ENCODE measurements around the gene AMIGO1. TPM values are rescaled to one million over a fixed set of nuclear protein-coding genes. Genes with fewer than 3 reads are reported as not detected.

AMIGO1 gene
- total RNA-seq, 1 experiment from 2014 or later = 1.5 TPM

GRCh38 chr1:109479901-109480300, 29.6 kb downstream of the AMIGO1 start:
- BruUV-seq (replicated peaks) = no TSS peak
- no peak overlapping the region for H3K4me3 Mint-ChIP-seq (ENCODE audit: unreplicated experiment)
- Histone ChIP-seq H3K4me1 (peaks cover 5% of the 10 kb centered on the region; the same call in 1 of the 2 replicates), H3K36me3 (ENCODE audit: control insufficient read depth, insufficient read depth, low read length) (no peaks in the 10 kb centered on the region), H3K9me3 (no peaks in the 10 kb centered on the region), H3K27me3 (replicated peaks; ENCODE audit: control insufficient read depth, insufficient read depth, low read length) (no peaks in the 10 kb centered on the region), H3K4me3 (ENCODE audit: low read depth, low read length) (no peak overlapping the region)
- H3K4me1 Mint-ChIP-seq (ENCODE audit: low read depth, unreplicated experiment) = no peaks in the 10 kb centered on the region
- H3K36me3 Mint-ChIP-seq (ENCODE audit: insufficient read depth, unreplicated experiment) = no peaks in the 10 kb centered on the region
- CTCF ChIA-PET = no interaction called here
- no peak for TF ChIP-seq CTCF (IDR thresholded peaks at IDR 0.05; ENCODE audit: insufficient read depth in 1 of 2, low read depth in 1 of 2, low read length in 1 of 2, severe bottlenecking in 1 of 2, unreplicated experiment in 1 of 2)
- no peak overlapping the region for H3K27ac Mint-ChIP-seq (ENCODE audit: unreplicated experiment)
- intact Hi-C loops (cut with micrococcal nuclease; ENCODE audit: unreplicated experiment) = loop anchor here (5.0 kb wide), 1 partner anchor 53 kb away; the partner anchor contains the start of gene PSMA5
- POLR2A ChIA-PET = interaction anchor here (0.6 kb wide), 1 partner anchor 11 kb away, joined by 3 read pairs; no protein-coding TSS in a partner anchor
- H3K27me3 Mint-ChIP-seq (ENCODE audit: insufficient read depth, unreplicated experiment) = peaks cover 11% of the 10 kb centered on the region
- no peaks in the 10 kb centered on the region for H3K9me3 Mint-ChIP-seq (ENCODE audit: unreplicated experiment)
- DNase-seq = no peak

GRCh38 chr1:109479311-109479710, 30.2 kb downstream of the AMIGO1 start:
- H3K27me3 Mint-ChIP-seq (ENCODE audit: insufficient read depth, unreplicated experiment) = peaks cover 11% of the 10 kb centered on the region
- no peaks in the 10 kb centered on the region for H3K9me3 Mint-ChIP-seq (ENCODE audit: unreplicated experiment)
- DNase-seq = no peak
- ChIA-PET POLR2A (interaction anchor here (0.6 kb wide), 1 partner anchor 12 kb away, joined by 3 read pairs; no protein-coding TSS in a partner anchor), CTCF (interaction anchor here (0.9 kb wide), 1 partner anchor 53 kb away, joined by 3 read pairs; no protein-coding TSS in a partner anchor)
- no peak for TF ChIP-seq CTCF (IDR thresholded peaks at IDR 0.05; ENCODE audit: insufficient read depth in 1 of 2, low read depth in 1 of 2, low read length in 1 of 2, severe bottlenecking in 1 of 2, unreplicated experiment in 1 of 2)
- no peaks in the 10 kb centered on the region for H3K36me3 Mint-ChIP-seq (ENCODE audit: insufficient read depth, unreplicated experiment)
- no peak overlapping the region for H3K27ac Mint-ChIP-seq (ENCODE audit: unreplicated experiment)
- Histone ChIP-seq H3K27me3 (replicated peaks; ENCODE audit: control insufficient read depth, insufficient read depth, low read length) (no peaks in the 10 kb centered on the region), H3K4me1 (peaks cover under 1% of the 10 kb centered on the region; the same call in 1 of the 2 replicates), H3K9me3 (no peaks in the 10 kb centered on the region), H3K4me3 (ENCODE audit: low read depth, low read length) (no peak overlapping the region), H3K36me3 (ENCODE audit: control insufficient read depth, insufficient read depth, low read length) (no peaks in the 10 kb centered on the region)
- H3K4me1 Mint-ChIP-seq (ENCODE audit: low read depth, unreplicated experiment) = no peaks in the 10 kb centered on the region
- no peak overlapping the region for H3K4me3 Mint-ChIP-seq (ENCODE audit: unreplicated experiment)
- BruUV-seq (replicated peaks) = no TSS peak
- intact Hi-C loops (cut with micrococcal nuclease; ENCODE audit: unreplicated experiment) = no loop called here

- intact Hi-C loops (cut with micrococcal nuclease; ENCODE audit: unreplicated experiment) = no loop called here
- POLR2A ChIA-PET = no interaction called here
- H3K9me3 ChIP-seq = no peaks in the 10 kb centered on the region
- DNase-seq = peak; percentile 46 to 58
- Mint-ChIP-seq H3K4me3 (ENCODE audit: unreplicated experiment) (no peak overlapping the region), H3K9me3 (ENCODE audit: unreplicated experiment) (no peaks in the 10 kb centered on the region), H3K36me3 (ENCODE audit: insufficient read depth, unreplicated experiment) (no peaks in the 10 kb centered on the region), H3K4me1 (ENCODE audit: low read depth, unreplicated experiment) (no peaks in the 10 kb centered on the region), H3K27ac (ENCODE audit: unreplicated experiment) (no peak overlapping the region), H3K27me3 (ENCODE audit: insufficient read depth, unreplicated experiment) (peaks cover 11% of the 10 kb centered on the region)
- no peak for TF ChIP-seq CTCF (IDR thresholded peaks at IDR 0.05; ENCODE audit: insufficient read depth in 1 of 2, low read depth in 1 of 2, low read length in 1 of 2, severe bottlenecking in 1 of 2, unreplicated experiment in 1 of 2)
- H3K4me1 ChIP-seq = no peaks in the 10 kb centered on the region
- BruUV-seq (replicated peaks) = no TSS peak
- H3K27me3 ChIP-seq (replicated peaks; ENCODE audit: control insufficient read depth, insufficient read depth, low read length) = no peaks in the 10 kb centered on the region
- H3K4me3 ChIP-seq (ENCODE audit: low read depth, low read length) = no peak overlapping the region
- CTCF ChIA-PET = interaction anchor here (0.9 to 1.0 kb wide), 2 partner anchors 54 to 158 kb away, joined by 3 read pairs; no protein-coding TSS in a partner anchor
- H3K36me3 ChIP-seq (ENCODE audit: control insufficient read depth, insufficient read depth, low read length) = no peaks in the 10 kb centered on the region
These were observed 30.7 kb downstream of the AMIGO1 start for GRCh38 chr1:109478806-109479205.

Measured in Caco-2 (cell line).